Activated CD8-positive, alpha-beta T cell treated with anti-CD3 and anti-CD28 coated beads for 36 hours (primary cell): Measurements from ENCODE around the gene PRSS33. TPM values are rescaled to one million over a fixed set of nuclear protein-coding genes. Genes with fewer than 3 reads are reported as not detected.

Source experiments
- ATAC-seq: fragments of 200-7000 bp; cut with Tn5 transposase; one replicate; pipeline ENCODE4 v1.10.0; 2021; ENCODE audit warnings: mild to moderate bottlenecking, moderate library complexity
- CTCF ChIA-PET: fragments of 350-600 bp; sonication (Branson Sonifier 250); formaldehyde crosslinking; loops from one replicate; lab custom pipeline; 2021; ENCODE audit warnings: antibody characterized with exemption; lab: Charles Lee
- POLR2A ChIA-PET: fragments of 350-600 bp; sonication (Branson Sonifier 250); formaldehyde crosslinking; loops from one replicate; lab custom pipeline; 2021; ENCODE audit warnings: antibody characterized with exemption; lab: Charles Lee
- DNase-seq: peaks from one replicate; pipeline ENCODE4 v3.0.0-alpha.2; 2020
- H3K27ac Mint-ChIP-seq: one replicate; pipeline ENCODE4 v1.8.0; 2021; ENCODE audit warnings: mild to moderate bottlenecking, mixed read lengths
- H3K27me3 Mint-ChIP-seq: one replicate; pipeline ENCODE4 v1.8.0; 2021; ENCODE audit warnings: mixed read lengths
- H3K36me3 Mint-ChIP-seq: one replicate; pipeline ENCODE4 v1.8.0; 2021; ENCODE audit warnings: low read depth, mixed read lengths
- H3K4me1 Mint-ChIP-seq: one replicate; pipeline ENCODE4 v1.8.0; 2021; ENCODE audit warnings: low read depth, mixed read lengths
- H3K4me3 Mint-ChIP-seq: one replicate; pipeline ENCODE4 v1.8.0; 2021; ENCODE audit warnings: mild to moderate bottlenecking, moderate library complexity, mixed read lengths
- H3K9me3 Mint-ChIP-seq: one replicate; pipeline ENCODE4 v1.8.0; 2021; ENCODE audit warnings: mixed read lengths
- intact Hi-C: fragments of 100-400 bp; cut with micrococcal nuclease; formaldehyde crosslinking; loops from one replicate; pipeline ENCODE4 v1.10.0; 2022
- total RNA-seq, 2 experiments: library from RNA; stranded (reverse); gene quantifications; one replicate each; pipeline ENCODE4 v1.2.3, GENCODE V29; 2021
- TF ChIP-seq, protein P1 (sequence below): fragments of 200-600 bp; IDR thresholded peaks from one replicate; pipeline ENCODE4 v1.8.0; 2022; ENCODE audit warnings: antibody characterized with exemption, mild to moderate bottlenecking

Gene PRSS33
- total RNA-seq, 2 experiments from 2014 or later: 0.29 TPM; not detected in 1

DNA sequence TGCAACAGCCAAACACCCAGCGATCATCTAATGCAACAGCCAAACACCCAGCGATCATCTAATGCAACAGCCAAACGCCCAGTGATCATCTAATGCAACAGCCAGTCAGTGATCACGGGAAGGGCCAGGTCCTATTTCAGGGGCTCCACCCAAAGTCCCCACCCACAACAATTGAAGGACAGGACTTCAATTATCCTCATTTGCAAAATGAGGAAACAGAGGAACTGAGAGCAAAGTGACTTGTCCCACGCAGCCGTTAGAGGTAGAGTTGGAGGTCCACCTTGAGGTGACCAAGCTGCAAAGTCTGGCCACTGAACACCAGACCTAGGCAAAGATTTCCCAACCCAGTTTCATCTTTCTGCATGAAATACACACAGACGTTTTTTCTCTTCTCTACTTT is 46.4 kb upstream of the PRSS33 start:
- intact Hi-C loops: no loop called here
- Mint-ChIP-seq H3K27me3 (peaks cover 4% of the 10 kb centered on the region), H3K4me3 (no peak overlapping the region), H3K27ac (no peak overlapping the region), H3K4me1 (no peaks in the 10 kb centered on the region), H3K36me3 (no peaks in the 10 kb centered on the region), H3K9me3 (no peaks in the 10 kb centered on the region)
- TF ChIP-seq, protein P1, sequence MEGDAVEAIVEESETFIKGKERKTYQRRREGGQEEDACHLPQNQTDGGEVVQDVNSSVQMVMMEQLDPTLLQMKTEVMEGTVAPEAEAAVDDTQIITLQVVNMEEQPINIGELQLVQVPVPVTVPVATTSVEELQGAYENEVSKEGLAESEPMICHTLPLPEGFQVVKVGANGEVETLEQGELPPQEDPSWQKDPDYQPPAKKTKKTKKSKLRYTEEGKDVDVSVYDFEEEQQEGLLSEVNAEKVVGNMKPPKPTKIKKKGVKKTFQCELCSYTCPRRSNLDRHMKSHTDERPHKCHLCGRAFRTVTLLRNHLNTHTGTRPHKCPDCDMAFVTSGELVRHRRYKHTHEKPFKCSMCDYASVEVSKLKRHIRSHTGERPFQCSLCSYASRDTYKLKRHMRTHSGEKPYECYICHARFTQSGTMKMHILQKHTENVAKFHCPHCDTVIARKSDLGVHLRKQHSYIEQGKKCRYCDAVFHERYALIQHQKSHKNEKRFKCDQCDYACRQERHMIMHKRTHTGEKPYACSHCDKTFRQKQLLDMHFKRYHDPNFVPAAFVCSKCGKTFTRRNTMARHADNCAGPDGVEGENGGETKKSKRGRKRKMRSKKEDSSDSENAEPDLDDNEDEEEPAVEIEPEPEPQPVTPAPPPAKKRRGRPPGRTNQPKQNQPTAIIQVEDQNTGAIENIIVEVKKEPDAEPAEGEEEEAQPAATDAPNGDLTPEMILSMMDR: no peak
- ChIA-PET POLR2A (no interaction called here), CTCF (no interaction called here)
- ATAC-seq: no peak
- DNase-seq: no peak

DNA sequence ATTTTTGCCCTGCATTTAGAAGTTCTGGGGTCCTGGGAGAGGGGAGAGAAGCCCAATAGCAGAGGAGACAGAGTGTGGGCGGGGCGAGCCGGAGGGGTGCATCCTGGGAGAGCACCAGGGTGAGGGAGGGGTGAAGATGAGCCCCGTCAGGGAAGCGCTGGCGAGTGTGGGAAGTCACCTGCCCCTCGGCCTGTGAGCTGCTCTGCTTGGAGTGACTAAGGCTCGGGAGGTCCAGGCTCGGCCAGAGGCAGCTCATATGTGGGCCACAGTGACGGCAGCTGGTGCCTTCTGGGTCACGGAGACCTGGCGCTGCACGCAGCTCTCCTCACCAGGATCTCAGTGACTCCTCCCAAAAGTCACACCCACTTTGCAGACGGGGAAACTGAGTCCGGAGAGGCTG is 43.8 kb upstream of the PRSS33 start:
- ATAC-seq (no peak), DNase-seq (no peak)
- Mint-ChIP-seq H3K4me1 (no peaks in the 10 kb centered on the region), H3K36me3 (no peaks in the 10 kb centered on the region), H3K4me3 (no peak overlapping the region), H3K9me3 (no peaks in the 10 kb centered on the region), H3K27me3 (peaks cover 4% of the 10 kb centered on the region), H3K27ac (no peak overlapping the region)
- TF ChIP-seq, protein P1: no peak
- ChIA-PET POLR2A (no interaction called here), CTCF (interaction anchor here (1.6 kb wide), 1 partner anchor 37 kb away, joined by 5 read pairs; no protein-coding TSS in a partner anchor)
- intact Hi-C loops: no loop called here

DNA sequence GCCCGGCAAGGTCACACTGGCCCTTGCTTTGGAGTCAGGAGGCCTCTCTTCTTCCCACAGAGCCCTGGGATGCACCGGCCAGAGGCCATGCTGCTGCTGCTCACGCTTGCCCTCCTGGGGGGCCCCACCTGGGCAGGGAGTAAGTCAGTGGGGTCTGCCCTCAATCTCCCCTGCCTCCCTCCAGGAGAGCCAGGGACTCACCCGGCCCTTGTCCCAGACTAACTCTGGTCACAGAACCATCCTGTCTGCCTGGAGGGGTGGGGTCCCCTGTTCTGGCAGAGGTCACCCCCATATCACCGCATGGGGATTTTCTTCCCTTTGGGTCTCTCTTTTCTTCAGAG is 43.0 kb upstream of the PRSS33 start:
- H3K9me3 Mint-ChIP-seq: no peaks in the 10 kb centered on the region
- ChIA-PET POLR2A (interaction anchor here (0.9 to 1.1 kb wide), 2 partner anchors 18 to 65 kb away, joined by 3 read pairs; no protein-coding TSS in a partner anchor), CTCF (interaction anchor here (1.0 kb wide), 1 partner anchor 9 kb away, joined by 4 read pairs; no protein-coding TSS in a partner anchor)
- H3K27ac Mint-ChIP-seq: no peak overlapping the region
- intact Hi-C loops: no loop called here
- TF ChIP-seq, protein P1: no peak
- H3K4me1 Mint-ChIP-seq: no peaks in the 10 kb centered on the region
- DNase-seq (no peak), ATAC-seq (no peak)
- H3K27me3 Mint-ChIP-seq: peaks cover 4% of the 10 kb centered on the region
- no peaks in the 10 kb centered on the region for H3K36me3 Mint-ChIP-seq
- H3K4me3 Mint-ChIP-seq: no peak overlapping the region

DNA sequence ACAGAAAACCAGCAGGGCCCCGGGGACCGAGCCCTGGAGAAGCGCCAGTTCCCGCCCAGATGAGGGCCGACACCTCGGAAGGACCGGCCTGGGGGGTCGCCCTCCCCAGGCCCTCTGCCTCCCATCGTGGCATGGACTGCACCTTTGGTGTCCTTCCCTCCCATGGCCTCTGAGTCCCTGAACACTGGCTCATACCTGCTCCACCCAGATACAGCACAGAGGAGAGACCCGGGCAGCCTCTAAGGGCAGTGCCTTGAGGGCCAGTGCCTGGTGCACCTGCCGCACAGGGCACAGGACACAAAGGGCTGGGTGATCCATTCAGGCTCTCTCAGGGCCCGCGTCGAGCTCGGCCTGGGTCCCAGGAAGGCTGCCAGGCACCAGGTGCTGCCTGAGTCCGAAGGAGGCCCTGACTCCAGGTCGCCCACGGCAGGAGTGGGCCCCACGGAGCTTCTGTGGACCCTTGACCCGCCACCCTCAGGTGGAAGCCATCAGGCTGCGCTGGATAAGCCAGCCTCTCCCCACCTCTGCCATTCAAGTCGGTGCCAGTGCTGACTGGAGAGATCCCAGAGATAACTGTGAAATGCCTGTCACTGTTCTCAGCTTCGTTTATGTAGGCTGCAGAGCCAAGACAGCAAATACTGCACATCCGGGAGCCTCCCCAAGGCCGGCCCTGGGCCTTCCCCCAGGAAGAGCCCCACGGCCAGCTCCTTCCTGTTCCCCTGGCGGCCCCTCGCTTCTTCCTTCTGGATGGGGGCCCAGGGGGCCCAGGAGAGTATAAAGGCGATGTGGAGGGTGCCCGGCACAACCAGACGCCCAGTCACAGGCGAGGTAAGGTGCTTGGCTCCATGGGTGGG is 42.4 kb upstream of the PRSS33 start, which contains the start of gene ZG16B:
TSS of gene ZG16B (plus strand) at position 803 of the 854 bp plus-strand sequence. CDS start 139 bp downstream, outside the sequence.
- Mint-ChIP-seq H3K4me1 (no peaks in the 10 kb centered on the region), H3K36me3 (no peaks in the 10 kb centered on the region), H3K27me3 (peaks cover 4% of the 10 kb centered on the region), H3K4me3 (no peak within 1 kb of the TSS), H3K9me3 (no peaks in the 10 kb centered on the region), H3K27ac (no peak within 1 kb of the TSS)
- TF ChIP-seq, protein P1: no peak
- DNase-seq: no peak
- intact Hi-C loops: no loop called here
- ATAC-seq: no peak
- POLR2A ChIA-PET: interaction anchor here (0.9 to 1.6 kb wide), 3 partner anchors 19 to 65 kb away, joined by 3 to 4 read pairs (median 3); partner anchors contain the start of gene PRSS41
- CTCF ChIA-PET: interaction anchor here (1.0 kb wide), 1 partner anchor 10 kb away, joined by 4 read pairs; no protein-coding TSS in a partner anchor
